GM19467 (cell line): Measurements from ENCODE around the gene MATK.

ENCODE experiments used
- ATAC-seq: cut with Tn5 transposase; IDR thresholded peaks from one replicate; pipeline ENCODE4 v1.9.1; 2021; ENCODE audit warnings: mild to moderate bottlenecking, moderate library complexity; ENCODE audit not compliant: unreplicated experiment

The MATK gene

GRCh38 chr19:3785938-3786824 is at the start of gene MATK:
Gene MATK, minus strand, starts transcription at chr19:3786381. Its CDS starts 1,246 bp downstream, at chr19:3785135.
- ATAC-seq: no peak

GRCh38 chr19:3835055-3835435 is 48.9 kb upstream of the MATK start:
- no peak for ATAC-seq

GRCh38 chr19:3834349-3835054 is 48.3 kb upstream of the MATK start:
- no peak for ATAC-seq

- no peak for ATAC-seq
Measured at GRCh38 chr19:3833578-3834348, 47.6 kb upstream of the MATK start.

- no peak for ATAC-seq
Measured at GRCh38 chr19:3832001-3832400, 45.8 kb upstream of the MATK start.

GRCh38 chr19:3831601-3832000 is 45.4 kb upstream of the MATK start:
- no peak for ATAC-seq

- no peak for ATAC-seq
Measured at GRCh38 chr19:3830621-3831589, 44.7 kb upstream of the MATK start.

GRCh38 chr19:3827306-3827705 is 41.1 kb upstream of the MATK start:
- no peak for ATAC-seq

GRCh38 chr19:3826163-3826562 is 40.0 kb upstream of the MATK start:
- ATAC-seq: no peak

- ATAC-seq: no peak
Measured at GRCh38 chr19:3825286-3825956, 39.2 kb upstream of the MATK start.

GRCh38 chr19:3823350-3823713 is 37.2 kb upstream of the MATK start:
- no peak for ATAC-seq

- no peak for ATAC-seq
Measured at GRCh38 chr19:3822683-3823349, 36.6 kb upstream of the MATK start.

GRCh38 chr19:3821857-3822364 is 35.7 kb upstream of the MATK start:
- ATAC-seq: no peak

GRCh38 chr19:3821156-3821555 is 35.0 kb upstream of the MATK start:
- no peak for ATAC-seq

GRCh38 chr19:3819989-3820388 is 33.8 kb upstream of the MATK start:
- ATAC-seq: no peak

- ATAC-seq: no peak
Measured at GRCh38 chr19:3818918-3819317, 32.7 kb upstream of the MATK start.

- no peak for ATAC-seq
Measured at GRCh38 chr19:3818466-3818865, 32.3 kb upstream of the MATK start.

- ATAC-seq: no peak
Measured at GRCh38 chr19:3817761-3818160, 31.6 kb upstream of the MATK start.

GRCh38 chr19:3816566-3817218 is 30.5 kb upstream of the MATK start:
- no peak for ATAC-seq
